ENCODE measurements around the gene ATF7. TPM values are rescaled to one million over a fixed set of nuclear protein-coding genes. Genes with fewer than 3 reads are reported as not detected.

The ATF7 gene
- polyA plus RNA-seq, 3 donors = 21.7 to 27.9 (median 24.4) TPM

DNA sequence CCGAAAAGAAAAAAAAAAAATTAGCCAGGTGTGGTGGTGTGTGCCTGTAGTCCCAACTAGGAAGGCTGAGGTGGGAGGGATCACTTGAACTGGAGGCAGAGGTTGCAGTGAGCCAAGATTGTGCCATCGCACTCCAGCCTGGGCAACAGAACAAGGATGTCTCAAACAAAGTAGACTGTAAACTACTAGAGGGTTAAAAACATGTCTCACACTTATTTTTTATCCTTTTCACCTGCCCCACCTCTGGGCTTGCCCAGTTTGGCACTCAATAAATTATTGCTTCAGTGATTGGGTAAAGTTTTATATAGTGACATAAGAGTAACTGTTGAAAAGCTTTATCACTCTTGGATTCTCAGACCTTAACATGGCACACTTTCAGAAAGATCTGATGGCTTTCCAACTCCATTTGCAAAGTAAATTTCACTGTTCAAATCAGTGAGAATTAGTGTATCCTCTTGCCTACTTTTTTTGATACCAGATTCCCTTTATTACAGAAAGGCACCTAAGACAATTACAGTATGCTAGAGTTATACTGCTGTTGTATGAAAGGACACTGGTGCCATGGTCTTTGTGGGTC lies 62.6 kb downstream of the ATF7 start:
- Histone ChIP-seq H3K9ac (ENCODE audit: insufficient read depth, low read length, poor library complexity, severe bottlenecking) (no peak overlapping the region), H3K27ac (ENCODE audit: low read depth in 1 of 2, low read length in 2 of 2) (peak overlapping the region in 1 of 2 donors; percentile 28), H4K20me1 (ENCODE audit: insufficient read depth, low read length) (peaks cover 42% of the 10 kb centered on the region), H3K4me3 (replicated peaks in 1 of 3; ENCODE audit: low read depth in 2 of 3, low read length in 3 of 3) (no peak overlapping the region), H3K27me3 (ENCODE audit: control insufficient read depth in 2 of 2, insufficient read depth in 2 of 2, low read length in 2 of 2) (no peaks in the 10 kb centered on the region), H2AFZ (ENCODE audit: insufficient read depth, low read depth, low read length, poor library complexity, severe bottlenecking) (no peak overlapping the region), H3K4me2 (replicated peaks; ENCODE audit: extremely low read depth, low read length, poor library complexity, severe bottlenecking) (no peak overlapping the region), H3K36me3 (replicated peaks in 1 of 2; ENCODE audit: control insufficient read depth in 1 of 2, insufficient read depth in 2 of 2, low read length in 2 of 2) (peaks cover 0 to 15% of the 10 kb centered on the region in 2 donors), H3K9me3 (replicated peaks in 1 of 2; ENCODE audit: control insufficient read depth in 1 of 2, insufficient read depth in 1 of 2, low read length in 2 of 2) (no peaks in the 10 kb centered on the region), H3K79me2 (ENCODE audit: insufficient read depth, low read length) (peaks cover 43% of the 10 kb centered on the region), H3K4me1 (ENCODE audit: control insufficient read depth in 1 of 2, insufficient read depth in 2 of 2, low read length in 2 of 2) (peaks cover 18 to 20% of the 10 kb centered on the region in 2 donors)
- TF ChIP-seq, protein P1, sequence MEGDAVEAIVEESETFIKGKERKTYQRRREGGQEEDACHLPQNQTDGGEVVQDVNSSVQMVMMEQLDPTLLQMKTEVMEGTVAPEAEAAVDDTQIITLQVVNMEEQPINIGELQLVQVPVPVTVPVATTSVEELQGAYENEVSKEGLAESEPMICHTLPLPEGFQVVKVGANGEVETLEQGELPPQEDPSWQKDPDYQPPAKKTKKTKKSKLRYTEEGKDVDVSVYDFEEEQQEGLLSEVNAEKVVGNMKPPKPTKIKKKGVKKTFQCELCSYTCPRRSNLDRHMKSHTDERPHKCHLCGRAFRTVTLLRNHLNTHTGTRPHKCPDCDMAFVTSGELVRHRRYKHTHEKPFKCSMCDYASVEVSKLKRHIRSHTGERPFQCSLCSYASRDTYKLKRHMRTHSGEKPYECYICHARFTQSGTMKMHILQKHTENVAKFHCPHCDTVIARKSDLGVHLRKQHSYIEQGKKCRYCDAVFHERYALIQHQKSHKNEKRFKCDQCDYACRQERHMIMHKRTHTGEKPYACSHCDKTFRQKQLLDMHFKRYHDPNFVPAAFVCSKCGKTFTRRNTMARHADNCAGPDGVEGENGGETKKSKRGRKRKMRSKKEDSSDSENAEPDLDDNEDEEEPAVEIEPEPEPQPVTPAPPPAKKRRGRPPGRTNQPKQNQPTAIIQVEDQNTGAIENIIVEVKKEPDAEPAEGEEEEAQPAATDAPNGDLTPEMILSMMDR (IDR thresholded peaks at IDR 0.05) = no peak
- Mint-ChIP-seq H3K36me3 (peaks cover 11 to 22% of the 10 kb centered on the region in 2 donors), H3K4me3 (no peak overlapping the region), H3K9me3 (no peaks in the 10 kb centered on the region), H3K4me1 (peaks cover 32% of the 10 kb centered on the region), H3K27me3 (ENCODE audit: low read depth in 3 of 3) (no peaks in the 10 kb centered on the region), H3K27ac (peak overlapping the region in 1 of 7 donors; percentile 76)
- intact Hi-C loops (cut with micrococcal nuclease) = no loop called here
- no CpG with 5 or more reads among the region's 2 CpGs for WGBS (ENCODE audit: insufficient coverage)
- DNase-seq = no peak

DNA sequence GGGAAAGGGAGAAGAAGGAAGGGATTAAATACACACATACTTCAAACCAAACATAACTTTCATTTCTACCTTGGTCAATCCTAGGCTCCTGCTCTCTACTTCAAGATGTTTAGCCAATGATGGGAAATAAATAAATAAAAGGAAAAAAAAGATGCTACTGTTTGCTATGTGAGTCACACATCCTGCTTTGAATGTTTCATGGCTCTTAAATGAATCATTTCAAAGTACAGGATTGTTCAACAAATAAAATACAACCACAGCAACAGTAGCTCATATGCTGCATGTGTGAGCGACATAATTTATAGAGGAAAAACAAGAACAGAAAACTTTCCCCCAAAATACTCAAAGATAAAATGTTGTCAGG lies 64.6 kb downstream of the ATF7 start:
- Histone ChIP-seq H2AFZ (ENCODE audit: insufficient read depth, low read depth, low read length, poor library complexity, severe bottlenecking) (no peak overlapping the region), H3K27ac (ENCODE audit: low read depth in 1 of 2, low read length in 2 of 2) (peak overlapping the region in 1 of 2 donors; percentile 48), H3K4me3 (replicated peaks in 1 of 3; ENCODE audit: low read depth in 2 of 3, low read length in 3 of 3) (no peak overlapping the region), H3K9me3 (replicated peaks in 1 of 2; ENCODE audit: control insufficient read depth in 1 of 2, insufficient read depth in 1 of 2, low read length in 2 of 2) (no peaks in the 10 kb centered on the region), H3K9ac (ENCODE audit: insufficient read depth, low read length, poor library complexity, severe bottlenecking) (no peak overlapping the region), H3K79me2 (ENCODE audit: insufficient read depth, low read length) (peaks cover 31% of the 10 kb centered on the region), H3K27me3 (ENCODE audit: control insufficient read depth in 2 of 2, insufficient read depth in 2 of 2, low read length in 2 of 2) (no peaks in the 10 kb centered on the region), H3K36me3 (replicated peaks in 1 of 2; ENCODE audit: control insufficient read depth in 1 of 2, insufficient read depth in 2 of 2, low read length in 2 of 2) (peaks cover 0 to 15% of the 10 kb centered on the region in 2 donors), H3K4me2 (replicated peaks; ENCODE audit: extremely low read depth, low read length, poor library complexity, severe bottlenecking) (no peak overlapping the region), H3K4me1 (ENCODE audit: control insufficient read depth in 1 of 2, insufficient read depth in 2 of 2, low read length in 2 of 2) (peaks cover 18 to 20% of the 10 kb centered on the region in 2 donors), H4K20me1 (ENCODE audit: insufficient read depth, low read length) (peaks cover 28% of the 10 kb centered on the region)
- intact Hi-C loops (cut with micrococcal nuclease) = no loop called here
- Mint-ChIP-seq H3K9me3 (peaks cover 0 to 5% (median 0%) of the 10 kb centered on the region in 7 donors), H3K4me1 (peaks cover 31% of the 10 kb centered on the region), H3K36me3 (peaks cover 11 to 22% of the 10 kb centered on the region in 2 donors), H3K4me3 (no peak overlapping the region), H3K27ac (peak overlapping the region in 2 of 7 donors; percentile 31 to 73), H3K27me3 (ENCODE audit: low read depth in 3 of 3) (no peaks in the 10 kb centered on the region)
- no CpG with 5 or more reads among the region's 1 CpG for WGBS (ENCODE audit: insufficient coverage)
- DNase-seq = peak in 1 of 3 donors; percentile 39
- TF ChIP-seq, protein P1 (IDR thresholded peaks at IDR 0.05) = no peak

All from CD14-positive monocyte (primary cell).